Natural killer cell (primary cell): ENCODE results near the gene TCF4. TPM values are rescaled to one million over a fixed set of nuclear protein-coding genes. Genes with fewer than 3 reads are reported as not detected.
A peak's percentile ranks its signal among the peaks of the same experiment; 100 is the strongest.

Experiments used
- ATAC-seq, 3 donors: fragments of 150-1000 bp in 2 of 3; fragments of 200-7000 bp in 1 of 3; cut with Tn5 transposase; 1 replicate in 1 of 3; 2 replicates in 2 of 3; pipeline ENCODE4 v1.10.0; 2021; ENCODE audit warnings: mild to moderate bottlenecking in 2 of 3, moderate library complexity in 2 of 3
- DNase-seq, 2 donors: peaks; one replicate each; pipeline versions ENCODE4 v3.0.0 to v3.0.0-alpha.2; 2013 to 2021; ENCODE audit warnings: mixed read lengths in 1 of 2
- H3K27ac ChIP-seq: one replicate; pipeline ENCODE4 v1.5.1; 2013; ENCODE audit warnings: mild to moderate bottlenecking, low read length
- H3K27me3 ChIP-seq: one replicate; pipeline ENCODE4 v1.6.1; 2013; ENCODE audit warnings: low read length; ENCODE audit not compliant: control insufficient read depth, insufficient read depth
- H3K36me3 ChIP-seq: one replicate; pipeline ENCODE4 v1.6.1; 2013; ENCODE audit warnings: low read length; ENCODE audit not compliant: control insufficient read depth, insufficient read depth
- H3K4me1 ChIP-seq: one replicate; pipeline ENCODE4 v1.6.1; 2013; ENCODE audit warnings: low read length; ENCODE audit not compliant: control insufficient read depth, insufficient read depth
- H3K4me3 ChIP-seq: one replicate; pipeline ENCODE4 v1.5.1; 2013; ENCODE audit warnings: low read length
- H3K9me3 ChIP-seq: one replicate; pipeline ENCODE4 v1.6.1; 2013; ENCODE audit warnings: low read length; ENCODE audit not compliant: control insufficient read depth, insufficient read depth
- H3K27ac Mint-ChIP-seq, 2 donors: one replicate each; pipeline ENCODE4 v1.8.0; 2022; ENCODE audit warnings: mild to moderate bottlenecking in 2 of 2, mixed read lengths in 2 of 2, moderate library complexity in 1 of 2
- H3K27me3 Mint-ChIP-seq, 2 donors: one replicate each; pipeline ENCODE4 v1.8.0; 2022; ENCODE audit warnings: low read depth in 2 of 2, mixed read lengths in 2 of 2
- H3K36me3 Mint-ChIP-seq: one replicate; pipeline ENCODE4 v1.8.0; 2022; ENCODE audit warnings: mixed read lengths
- H3K4me1 Mint-ChIP-seq, 2 donors: one replicate each; pipeline ENCODE4 v1.8.0; 2022; ENCODE audit warnings: mixed read lengths in 2 of 2
- H3K4me3 Mint-ChIP-seq: one replicate; pipeline ENCODE4 v1.8.0; 2022; ENCODE audit warnings: mild to moderate bottlenecking, moderate library complexity, mixed read lengths
- H3K9me3 Mint-ChIP-seq, 2 donors: one replicate each; pipeline ENCODE4 v1.8.0; 2022; ENCODE audit warnings: mixed read lengths in 2 of 2
- CTCF ChIP-seq: fragments of 200-600 bp; IDR thresholded peaks from one replicate; pipeline ENCODE4 v1.8.0; 2022; ENCODE audit warnings: antibody characterized with exemption
- WGBS: methylation state at CpG from one replicate; pipeline ENCODE4 v1.1.7; 2013; ENCODE audit warnings: missing lambda C conversion rate; ENCODE audit not compliant: insufficient coverage; 5-methylcytosine and 5-hydroxymethylcytosine counted together
- intact Hi-C: fragments of 100-400 bp; cut with micrococcal nuclease; formaldehyde crosslinking; loops from one replicate; pipeline ENCODE4 v1.14.2; 2022
- total RNA-seq, 4 donors: library from RNA; stranded (reverse); fragments of 120-200 nt in 1 of 4; gene quantifications; one replicate each; pipeline versions ENCODE4 v1.2.3 to v1.2.4, GENCODE V29; 2013 to 2022

Gene TCF4
- total RNA-seq, 3 donors from 2014 or later (not counting 1 experiment from before 2014, with no cell fraction given) = 8.3 to 16.5 (median 9.0) TPM

DNA sequence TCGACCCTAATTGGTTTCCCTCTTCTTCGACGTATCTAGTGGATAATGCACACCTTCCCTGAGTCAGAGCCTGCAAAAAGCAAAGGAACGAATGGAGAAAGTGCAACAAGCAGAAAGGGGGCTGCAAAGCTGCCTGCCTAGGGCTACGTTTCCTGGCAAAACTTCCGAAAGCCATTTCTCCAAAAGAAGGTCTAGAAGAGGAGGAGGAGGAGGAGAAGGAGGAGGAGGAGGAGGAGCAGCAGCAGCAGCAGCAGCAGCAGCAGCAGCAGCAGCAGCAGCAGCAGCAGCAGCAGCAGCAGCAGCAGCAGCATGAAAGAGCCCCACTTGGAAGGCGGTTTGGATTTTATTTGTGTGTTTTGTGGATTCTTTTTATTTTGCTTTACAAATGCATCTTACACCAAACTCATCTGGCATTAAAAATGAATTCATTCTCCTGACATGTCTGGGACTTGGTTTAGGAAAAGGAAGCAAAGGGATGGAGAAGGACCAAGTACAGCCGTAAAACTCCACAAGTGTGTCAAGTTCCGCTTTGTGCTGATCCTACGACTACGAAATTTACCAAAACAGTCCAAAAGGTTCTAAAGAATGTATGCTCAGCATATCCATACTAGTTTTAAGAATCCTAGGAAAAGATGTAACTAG, 2.0 kb downstream of the TCF4 start:
- Mint-ChIP-seq H3K9me3 (no peaks in the 10 kb centered on the region), H3K36me3 (no peaks in the 10 kb centered on the region), H3K27ac (peak overlapping the region; percentile 39 to 65), H3K4me3 (peak overlapping the region; percentile 95), H3K4me1 (peaks cover 26 to 37% of the 10 kb centered on the region in 2 donors), H3K27me3 (peaks cover 0 to 9% of the 10 kb centered on the region in 2 donors)
- Histone ChIP-seq H3K4me1 (peaks cover 7% of the 10 kb centered on the region), H3K9me3 (no peaks in the 10 kb centered on the region), H3K27me3 (peaks cover 6% of the 10 kb centered on the region), H3K27ac (no peak overlapping the region), H3K4me3 (peak overlapping the region; percentile 6), H3K36me3 (no peaks in the 10 kb centered on the region)
- 48% methylated on average over 10 of the region's 11 CpGs for WGBS
- ATAC-seq = no peak
- no peak for TF ChIP-seq CTCF
- DNase-seq = no peak
- intact Hi-C loops = no loop called here

DNA sequence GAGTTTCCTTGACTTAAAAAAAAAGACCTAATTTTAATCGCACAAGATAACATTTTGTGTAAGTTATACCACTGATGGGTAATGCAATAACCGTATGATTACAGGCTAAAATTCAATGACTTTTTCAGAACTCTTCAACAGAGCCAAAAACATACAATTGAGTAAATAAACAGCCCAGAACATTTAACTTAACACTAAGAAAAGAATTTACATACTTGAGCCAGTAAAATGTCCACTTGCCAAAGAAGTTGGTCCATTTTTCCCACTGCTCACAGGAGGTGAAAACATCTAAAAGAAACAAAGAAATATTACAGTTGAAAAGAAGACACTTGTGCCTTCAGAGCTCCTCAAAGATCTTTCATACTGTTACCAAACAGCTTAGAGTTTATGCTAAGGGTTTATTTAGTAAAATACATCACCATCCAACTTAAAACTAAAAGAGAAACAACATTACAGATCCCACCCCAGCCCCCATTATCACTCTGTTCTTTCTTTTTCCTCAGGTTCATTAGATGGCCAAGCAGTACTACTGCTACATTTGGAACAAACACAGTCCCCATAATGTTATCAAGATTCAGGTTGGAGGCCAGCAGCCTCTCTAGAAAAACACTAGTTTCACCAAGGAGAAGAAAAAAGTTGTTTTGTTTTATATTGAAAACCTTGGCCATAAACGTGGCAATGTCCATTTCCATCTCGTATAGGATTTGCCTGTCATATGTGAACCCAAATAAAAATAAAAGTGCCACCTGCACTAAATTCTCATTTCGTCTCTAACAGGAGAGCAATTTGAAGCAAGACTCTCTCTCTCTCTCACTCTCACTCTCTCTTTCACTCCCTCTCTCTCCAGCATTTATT, 2.7 kb downstream of the TCF4 start:
- Mint-ChIP-seq H3K27ac (peak overlapping the region in 1 of 2 donors; percentile 65), H3K27me3 (peaks cover 0 to 9% of the 10 kb centered on the region in 2 donors), H3K4me3 (peak overlapping the region; percentile 95), H3K36me3 (no peaks in the 10 kb centered on the region), H3K4me1 (peaks cover 26 to 37% of the 10 kb centered on the region in 2 donors), H3K9me3 (no peaks in the 10 kb centered on the region)
- intact Hi-C loops = no loop called here
- DNase-seq (no peak), ATAC-seq (no peak)
- H3K9me3 ChIP-seq = no peaks in the 10 kb centered on the region
- no peak overlapping the region for H3K27ac ChIP-seq
- WGBS = 24% methylated on average over 4 of the region's 5 CpGs
- no peak for TF ChIP-seq CTCF
- peaks cover 6% of the 10 kb centered on the region for H3K27me3 ChIP-seq
- H3K4me3 ChIP-seq = no peak overlapping the region
- no peaks in the 10 kb centered on the region for H3K36me3 ChIP-seq
- H3K4me1 ChIP-seq = peaks cover 7% of the 10 kb centered on the region

DNA sequence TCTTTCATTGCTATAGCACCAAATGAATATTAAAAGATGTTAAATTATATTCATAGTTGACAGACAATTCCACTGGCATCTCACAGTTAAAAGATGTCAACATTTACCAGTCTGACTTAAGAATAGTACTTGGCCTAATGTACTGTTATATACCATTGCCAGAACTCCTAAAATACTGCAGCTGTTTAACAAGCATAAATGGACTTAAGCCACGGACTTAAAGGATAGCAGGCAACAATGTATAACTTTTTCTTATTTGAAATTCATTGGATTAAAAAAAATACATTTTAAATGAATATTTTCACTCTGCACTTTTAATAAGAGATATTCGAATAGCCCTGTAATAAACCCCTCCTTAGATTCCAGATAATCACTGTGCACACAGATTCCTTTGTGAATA, 3.8 kb downstream of the TCF4 start:
- H3K4me1 Mint-ChIP-seq = peaks cover 17 to 29% of the 10 kb centered on the region in 2 donors
- no peak for TF ChIP-seq CTCF
- intact Hi-C loops = no loop called here
- 87% methylated on average over 1 of the region's 2 CpGs for WGBS
- ATAC-seq (no peak), DNase-seq (no peak)
- Histone ChIP-seq H3K27me3 (peaks cover 6% of the 10 kb centered on the region), H3K27ac (no peak overlapping the region), H3K9me3 (no peaks in the 10 kb centered on the region), H3K4me1 (no peaks in the 10 kb centered on the region), H3K4me3 (no peak overlapping the region), H3K36me3 (no peaks in the 10 kb centered on the region)
- H3K27me3 Mint-ChIP-seq = peaks cover 0 to 9% of the 10 kb centered on the region in 2 donors
- H3K27ac Mint-ChIP-seq = no peak overlapping the region
- no peak overlapping the region for H3K4me3 Mint-ChIP-seq
- H3K36me3 Mint-ChIP-seq = no peaks in the 10 kb centered on the region
- no peaks in the 10 kb centered on the region for H3K9me3 Mint-ChIP-seq
